ENCODE data around the gene TMCO4. TPM values are rescaled to one million over a fixed set of nuclear protein-coding genes. Genes with fewer than 3 reads are reported as not detected.

TMCO4 gene
- total and polyA plus RNA-seq, 10 of the 15 experiments (the other 5 are each of a cell fraction or from before 2014, with no cell fraction given): 2.4 to 20.8 (median 13.0) TPM

- in situ Hi-C loops (cut with MboI) (no loop called here), intact Hi-C loops (cut with micrococcal nuclease; ENCODE audit: unreplicated experiment) (no loop called here)
- TF ChIP-seq POLR2AphosphoS2 (IDR thresholded peaks at IDR 0.05; ENCODE audit: low read depth, low read length): no peak
- TF ChIP-seq CBX3 (IDR thresholded peaks at IDR 0.05; ENCODE audit: borderline replicate concordance, low read depth): no peak
- TF ChIP-seq SMAD5 (IDR thresholded peaks at IDR 0.05; ENCODE audit: low read depth): no peak
- no peak for TF ChIP-seq IKZF1 (conservative IDR thresholded peaks at IDR 0.05)
- no peak for TF ChIP-seq RB1 (IDR thresholded peaks at IDR 0.05; ENCODE audit: borderline replicate concordance)
- no peak for TF ChIP-seq NFXL1 (IDR thresholded peaks at IDR 0.05; ENCODE audit: borderline replicate concordance)
- no peak for TF ChIP-seq RAD21 (IDR thresholded peaks at IDR 0.05; ENCODE audit: insufficient read depth, low read depth, low read length)
- no peak for TF ChIP-seq ZZZ3 (IDR thresholded peaks at IDR 0.05; ENCODE audit: control insufficient read depth, insufficient read length, low read depth)
- TF ChIP-seq EED (IDR thresholded peaks at IDR 0.05; ENCODE audit: low read depth): no peak
- TF ChIP-seq KAT2A (conservative IDR thresholded peaks at IDR 0.05; ENCODE audit: control insufficient read depth, low read depth, low read length): no peak
- no peak for TF ChIP-seq SIN3A (IDR thresholded peaks at IDR 0.05; ENCODE audit: low read depth, low read length)
- no peak for TF ChIP-seq PAX5 (IDR thresholded peaks at IDR 0.05; ENCODE audit: borderline replicate concordance, low read depth, low read length)
- TF ChIP-seq E2F8 (IDR thresholded peaks at IDR 0.05; ENCODE audit: low read depth, partially characterized antibody): no peak
- TF ChIP-seq GATAD2B (conservative IDR thresholded peaks at IDR 0.05; ENCODE audit: low read depth): no peak
- no peak for TF ChIP-seq RFX5 (IDR thresholded peaks at IDR 0.05; ENCODE audit: low read depth, low read length)
- no peak for TF ChIP-seq NBN (IDR thresholded peaks at IDR 0.05)
- no peak for TF ChIP-seq EGR1 (IDR thresholded peaks at IDR 0.05; ENCODE audit: borderline replicate concordance in 1 of 2, low read depth in 2 of 2, low read length in 2 of 2)
- H3K9ac ChIP-seq (ENCODE audit: control insufficient read depth, insufficient read depth, low read length): no peak overlapping the region
- WGBS (ENCODE audit: insufficient coverage, insufficient replicate concordance, low lambda C conversion rate, missing lambda C conversion rate): 65% methylated on average over 3 of the region's 3 CpGs
- H3K27ac ChIP-seq (ENCODE audit: control insufficient read depth, insufficient read depth): no peak overlapping the region
- H3K4me3 ChIP-seq: no peak overlapping the region
- POLR2A ChIA-PET: no interaction called here
- no peak overlapping the region for H2AFZ ChIP-seq (ENCODE audit: control insufficient read depth, low read depth, low read length)
- DNase-seq (ENCODE audit: low read depth, low spot score) (no peak), FAIRE-seq (no peak), ATAC-seq (no peak)
- BruUV-seq (replicated peaks): no TSS peak
- SMC1A ChIA-PET (ENCODE audit: uncharacterized antibody, unreplicated experiment): interaction anchor here (0.7 kb wide), 1 partner anchor 68 kb away, joined by 3 read pairs; no protein-coding TSS in a partner anchor
- H3K4me2 ChIP-seq (ENCODE audit: control insufficient read depth, insufficient read depth): no peak overlapping the region
- H4K20me1 ChIP-seq (ENCODE audit: control insufficient read depth, insufficient read depth): no peaks in the 10 kb centered on the region
- CTCF ChIA-PET: no interaction called here
- H3K9me3 ChIP-seq (replicated peaks; ENCODE audit: control insufficient read depth, insufficient read depth, low read length): peaks cover 3% of the 10 kb centered on the region; the same call in 2 of the 3 replicates
- no peaks in the 10 kb centered on the region for H3K79me2 ChIP-seq (ENCODE audit: control insufficient read depth, insufficient read depth, low read length)
- no peaks in the 10 kb centered on the region for H3K36me3 ChIP-seq (ENCODE audit: control insufficient read depth in 2 of 2, insufficient read depth in 2 of 2, low read length in 1 of 2)
- H3K27me3 ChIP-seq (replicated peaks in 1 of 2; ENCODE audit: control insufficient read depth in 2 of 2, insufficient read depth in 2 of 2, low read length in 1 of 2): no peaks in the 10 kb centered on the region
- RAD21 ChIA-PET (ENCODE audit: unreplicated experiment): no interaction called here
- H3K4me1 ChIP-seq (ENCODE audit: control insufficient read depth, insufficient read depth, low read length): no peaks in the 10 kb centered on the region
These were observed 31.7 kb upstream of the TMCO4 start for GRCh38 chr1:19831441-19831840.
